Stimulated activated naive CD8-positive, alpha-beta T cell treated with anti-CD3 and anti-CD28 coated beads, Interleukin-15, Interleukin-2, amounts not matched to agents 100 ng/mL and 50 ng/mL, for 24 hours (primary cell): ENCODE results near the gene WDPCP.
"Not testable (repeated sequence)": the region's sequence is repeated elsewhere in the genome, so short reads cannot be mapped to it uniquely, and the experiment has no call there.

Experiments used
- H3K27ac Mint-ChIP-seq: one replicate; pipeline ENCODE4 v1.8.0; 2021; ENCODE audit warnings: mild to moderate bottlenecking, mixed read lengths
- H3K27me3 Mint-ChIP-seq: one replicate; pipeline ENCODE4 v1.8.0; 2021; ENCODE audit warnings: mixed read lengths
- H3K36me3 Mint-ChIP-seq: one replicate; pipeline ENCODE4 v1.8.0; 2021; ENCODE audit warnings: low read depth, mixed read lengths
- H3K4me1 Mint-ChIP-seq: one replicate; pipeline ENCODE4 v1.8.0; 2021; ENCODE audit warnings: low read depth, mixed read lengths
- H3K4me3 Mint-ChIP-seq: one replicate; pipeline ENCODE4 v1.8.0; 2021; ENCODE audit warnings: mild to moderate bottlenecking, mixed read lengths
- H3K9me3 Mint-ChIP-seq: one replicate; pipeline ENCODE4 v1.8.0; 2021; ENCODE audit warnings: mixed read lengths

The WDPCP gene

GRCh38 chr2:63588385-63589147 lies at the start of gene WDPCP, which contains the start of gene MDH1:
Gene WDPCP, minus strand, starts transcription at chr2:63588477. Its CDS starts 206 bp downstream, at chr2:63588271.
Gene MDH1, plus strand, starts transcription at chr2:63588963. Its CDS starts 81 bp downstream, at chr2:63589044.
- peak within 1 kb of the TSS; percentile 97 for H3K27ac Mint-ChIP-seq
- H3K36me3 Mint-ChIP-seq = peaks cover 28% of the 10 kb centered on the region
- no peaks in the 10 kb centered on the region for H3K27me3 Mint-ChIP-seq
- no peaks in the 10 kb centered on the region for H3K9me3 Mint-ChIP-seq
- peak within 1 kb of the TSS; percentile 95 for H3K4me3 Mint-ChIP-seq
- peaks cover 53% of the 10 kb centered on the region for H3K4me1 Mint-ChIP-seq

- Mint-ChIP-seq H3K36me3 (peaks cover 4% of the 10 kb centered on the region), H3K4me1 (no peaks in the 10 kb centered on the region), H3K9me3 (peaks cover 46% of the 10 kb centered on the region), H3K27me3 (peaks cover 17% of the 10 kb centered on the region), H3K27ac (no peak overlapping the region), H3K4me3 (no peak overlapping the region)
These were observed 44.1 kb upstream of the WDPCP start for GRCh38 chr2:63632382-63632781.

- H3K27ac Mint-ChIP-seq = no peak overlapping the region
- peaks cover 4% of the 10 kb centered on the region for H3K36me3 Mint-ChIP-seq
- H3K4me1 Mint-ChIP-seq = no peaks in the 10 kb centered on the region
- H3K9me3 Mint-ChIP-seq = peaks cover 42% of the 10 kb centered on the region
- H3K27me3 Mint-ChIP-seq = peaks cover 17% of the 10 kb centered on the region
- H3K4me3 Mint-ChIP-seq = no peak overlapping the region
These were observed 43.2 kb upstream of the WDPCP start for GRCh38 chr2:63631501-63631900.

GRCh38 chr2:63628403-63628942 lies 40.2 kb upstream of the WDPCP start:
- Mint-ChIP-seq H3K27ac (no peak overlapping the region), H3K27me3 (peaks cover 12% of the 10 kb centered on the region), H3K4me3 (no peak overlapping the region), H3K9me3 (peaks cover 19% of the 10 kb centered on the region), H3K36me3 (peaks cover 3% of the 10 kb centered on the region), H3K4me1 (no peaks in the 10 kb centered on the region)

- Mint-ChIP-seq H3K36me3 (no peaks in the 10 kb centered on the region), H3K4me3 (no peak overlapping the region), H3K4me1 (no peaks in the 10 kb centered on the region), H3K27ac (no peak overlapping the region), H3K9me3 (peaks cover 16% of the 10 kb centered on the region), H3K27me3 (peaks cover 15% of the 10 kb centered on the region)
These were observed 39.6 kb upstream of the WDPCP start for GRCh38 chr2:63627866-63628265.

- not testable (repeated sequence) for H3K4me3 Mint-ChIP-seq, H3K36me3 Mint-ChIP-seq, H3K4me1 Mint-ChIP-seq, H3K9me3 Mint-ChIP-seq, H3K27ac Mint-ChIP-seq
- H3K27me3 Mint-ChIP-seq = peaks cover 16% of the 10 kb centered on the region
These were observed 35.5 kb upstream of the WDPCP start for GRCh38 chr2:63623763-63624162.

GRCh38 chr2:63622751-63623150 lies 34.5 kb upstream of the WDPCP start:
- Mint-ChIP-seq H3K36me3 (no peaks in the 10 kb centered on the region), H3K9me3 (no peaks in the 10 kb centered on the region), H3K4me1 (no peaks in the 10 kb centered on the region), H3K27ac (no peak overlapping the region), H3K27me3 (peaks cover 16% of the 10 kb centered on the region), H3K4me3 (no peak overlapping the region)

- Mint-ChIP-seq H3K4me3 (no peak overlapping the region), H3K27ac (no peak overlapping the region), H3K4me1 (no peaks in the 10 kb centered on the region), H3K27me3 (peaks cover 33% of the 10 kb centered on the region), H3K36me3 (no peaks in the 10 kb centered on the region), H3K9me3 (no peaks in the 10 kb centered on the region)
These were observed 31.1 kb upstream of the WDPCP start for GRCh38 chr2:63619328-63619727.

GRCh38 chr2:63617366-63617765 lies 29.1 kb upstream of the WDPCP start:
- no peaks in the 10 kb centered on the region for H3K9me3 Mint-ChIP-seq
- H3K27me3 Mint-ChIP-seq = peaks cover 30% of the 10 kb centered on the region
- H3K27ac Mint-ChIP-seq = no peak overlapping the region
- H3K36me3 Mint-ChIP-seq = no peaks in the 10 kb centered on the region
- no peak overlapping the region for H3K4me3 Mint-ChIP-seq
- H3K4me1 Mint-ChIP-seq = no peaks in the 10 kb centered on the region

- Mint-ChIP-seq H3K4me1 (no peaks in the 10 kb centered on the region), H3K27me3 (peaks cover 30% of the 10 kb centered on the region), H3K27ac (no peak overlapping the region), H3K9me3 (no peaks in the 10 kb centered on the region), H3K36me3 (no peaks in the 10 kb centered on the region), H3K4me3 (no peak overlapping the region)
These were observed 27.0 kb upstream of the WDPCP start for GRCh38 chr2:63614983-63615945.

- no peak overlapping the region for H3K4me3 Mint-ChIP-seq
- H3K9me3 Mint-ChIP-seq = no peaks in the 10 kb centered on the region
- no peaks in the 10 kb centered on the region for H3K36me3 Mint-ChIP-seq
- H3K27ac Mint-ChIP-seq = no peak overlapping the region
- no peaks in the 10 kb centered on the region for H3K4me1 Mint-ChIP-seq
- peaks cover 29% of the 10 kb centered on the region for H3K27me3 Mint-ChIP-seq
These were observed 26.2 kb upstream of the WDPCP start for GRCh38 chr2:63614448-63614968.

GRCh38 chr2:63613391-63613901 lies 25.2 kb upstream of the WDPCP start:
- peaks cover 26% of the 10 kb centered on the region for H3K27me3 Mint-ChIP-seq
- H3K4me3 Mint-ChIP-seq = no peak overlapping the region
- H3K27ac Mint-ChIP-seq = no peak overlapping the region
- H3K9me3 Mint-ChIP-seq = no peaks in the 10 kb centered on the region
- peaks cover 1% of the 10 kb centered on the region for H3K36me3 Mint-ChIP-seq
- no peaks in the 10 kb centered on the region for H3K4me1 Mint-ChIP-seq

GRCh38 chr2:63610525-63610924 lies 22.2 kb upstream of the WDPCP start:
- H3K27ac Mint-ChIP-seq = no peak overlapping the region
- no peaks in the 10 kb centered on the region for H3K4me1 Mint-ChIP-seq
- no peaks in the 10 kb centered on the region for H3K9me3 Mint-ChIP-seq
- H3K27me3 Mint-ChIP-seq = peaks cover 17% of the 10 kb centered on the region
- no peak overlapping the region for H3K4me3 Mint-ChIP-seq
- H3K36me3 Mint-ChIP-seq = peaks cover 24% of the 10 kb centered on the region

GRCh38 chr2:63608865-63609264 lies 20.6 kb upstream of the WDPCP start:
- H3K9me3 Mint-ChIP-seq, H3K4me3 Mint-ChIP-seq, H3K27ac Mint-ChIP-seq, H3K4me1 Mint-ChIP-seq, H3K27me3 Mint-ChIP-seq: not testable (repeated sequence)
- H3K36me3 Mint-ChIP-seq = peaks cover 36% of the 10 kb centered on the region
